Stimulated activated CD8-positive, alpha-beta memory T cell treated with anti-CD3 and anti-CD28 coated beads, Interleukin-7, amount 100 ng/mL, for 4 hours (primary cell): ENCODE measurements around the gene CACNA1C.

ENCODE experiments used
- DNase-seq, 2 donors: peaks; one replicate each; pipeline ENCODE4 v3.0.0-alpha.2; 2020; ENCODE audit warnings: low read depth in 2 of 2

The CACNA1C gene

GRCh38 chr12:2387103-2387834, 334.5 kb downstream of the CACNA1C start:
- DNase-seq, result no peak

GRCh38 chr12:2389079-2389790, 336.4 kb downstream of the CACNA1C start:
- no peak for DNase-seq

- DNase-seq, result no peak
Measured at GRCh38 chr12:2390133-2390532, 337.3 kb downstream of the CACNA1C start.

- DNase-seq, result no peak
Measured at GRCh38 chr12:2390850-2391390, 338.1 kb downstream of the CACNA1C start.

GRCh38 chr12:2391740-2392331, 339.0 kb downstream of the CACNA1C start:
- no peak for DNase-seq

- DNase-seq, result no peak
Measured at GRCh38 chr12:2393016-2393415, 340.2 kb downstream of the CACNA1C start.

- DNase-seq, result no peak
Measured at GRCh38 chr12:2393996-2394395, 341.2 kb downstream of the CACNA1C start.

- DNase-seq, result peak in 1 of 2 donors; percentile 8
Measured at GRCh38 chr12:2395354-2395977, 342.7 kb downstream of the CACNA1C start.

- DNase-seq, result no peak
Measured at GRCh38 chr12:2396448-2396871, 343.7 kb downstream of the CACNA1C start.

GRCh38 chr12:2397356-2398045, 344.7 kb downstream of the CACNA1C start:
- no peak for DNase-seq

GRCh38 chr12:2401040-2401439, 348.3 kb downstream of the CACNA1C start:
- no peak for DNase-seq

GRCh38 chr12:2402073-2402579, 349.3 kb downstream of the CACNA1C start:
- DNase-seq, result no peak

GRCh38 chr12:2403221-2403976, 350.6 kb downstream of the CACNA1C start:
- no peak for DNase-seq

- no peak for DNase-seq
Measured at GRCh38 chr12:2405039-2405438, 352.3 kb downstream of the CACNA1C start.

- DNase-seq, result no peak
Measured at GRCh38 chr12:2406903-2407302, 354.1 kb downstream of the CACNA1C start.

- no peak for DNase-seq
Measured at GRCh38 chr12:2408262-2408661, 355.5 kb downstream of the CACNA1C start.

- no peak for DNase-seq
Measured at GRCh38 chr12:2409656-2410265, 357.0 kb downstream of the CACNA1C start.

- DNase-seq, result no peak
Measured at GRCh38 chr12:2410496-2410895, 357.7 kb downstream of the CACNA1C start.

GRCh38 chr12:2411011-2411410, 358.2 kb downstream of the CACNA1C start:
- DNase-seq, result no peak
